Measurements from ENCODE around the gene KIR2DL3.

Gene KIR2DL3

DNA sequence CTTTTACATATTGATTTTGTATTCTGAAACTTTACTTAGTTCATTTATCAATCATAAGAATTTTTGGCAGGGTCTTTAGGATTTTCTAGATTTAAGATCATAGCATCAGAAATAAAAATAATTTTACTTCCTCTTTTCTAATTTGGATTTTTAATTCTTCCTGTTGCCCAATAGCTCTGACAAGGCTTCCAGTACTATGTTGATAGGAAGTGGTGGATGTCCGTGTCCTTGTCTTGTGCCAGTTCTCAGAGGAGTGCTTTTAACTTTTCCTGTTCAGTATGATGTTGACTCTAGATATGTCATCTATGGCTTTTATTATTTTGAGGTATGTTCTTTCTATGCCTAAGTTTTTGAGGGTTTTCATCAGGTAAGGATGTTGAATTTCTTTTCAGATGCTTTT lies 57.4 kb downstream of the KIR2DL3 start:
- H3K27ac ChIP-seq, result no peak overlapping the region
- TF ChIP-seq CTCF (conservative IDR thresholded peaks at IDR 0.05), result no peak

Measured in VCaP (cell line).